HepG2 (cell line): ENCODE results near the gene PNRC1. TPM values are rescaled to one million over a fixed set of nuclear protein-coding genes. Genes with fewer than 3 reads are reported as not detected.

Experiments used
- AFF4 ChIP-seq: sonication (generic); formaldehyde crosslinking; IDR thresholded peaks from 2 replicates; pipeline ENCODE4 v1.4.0; 2020; ENCODE audit warnings: missing genetic modification reagents
- ATF1 ChIP-seq: IDR thresholded peaks from 2 replicates; pipeline ENCODE4 v1.6.1; 2016; ENCODE audit warnings: mild to moderate bottlenecking, control low read depth
- BCL6 ChIP-seq: IDR thresholded peaks from 2 replicates; pipeline ENCODE4 v1.6.1; 2016; ENCODE audit warnings: missing genetic modification reagents, missing compliant biosample characterization
- ELF3 ChIP-seq: IDR thresholded peaks from 2 replicates; pipeline ENCODE4 v1.6.1; 2016; ENCODE audit warnings: missing genetic modification reagents, missing compliant biosample characterization
- FOXA1 ChIP-seq, 2 experiments: fragments of 450-650 bp in 1 of 2; sonication (generic) in 1 of 2; formaldehyde crosslinking in 1 of 2; IDR thresholded peaks; 2 replicates each; pipeline versions ENCODE4 v1.4.0 to v1.6.1; 2016 to 2020; ENCODE audit warnings: missing genetic modification reagents in 1 of 2
- FOXK2 ChIP-seq: fragments of 450-650 bp; IDR thresholded peaks from 2 replicates; pipeline ENCODE4 v1.6.1; 2016
- KDM5A ChIP-seq: fragments of 200-600 bp; sonication (generic); IDR thresholded peaks from 2 replicates; pipeline ENCODE4 v1.7.0; 2018; ENCODE audit warnings: antibody characterized with exemption, mild to moderate bottlenecking, low read length, borderline replicate concordance
- KLF11 ChIP-seq: IDR thresholded peaks from 2 replicates; pipeline ENCODE4 v1.6.1; 2016; ENCODE audit warnings: missing compliant biosample characterization
- KLF9 ChIP-seq: IDR thresholded peaks from 2 replicates; pipeline ENCODE4 v1.6.1; 2016; ENCODE audit warnings: low read depth
- MAX ChIP-seq: IDR thresholded peaks from 2 replicates; pipeline ENCODE4 v1.6.1; 2012; ENCODE audit warnings: inconsistent platforms
- MTF2 ChIP-seq: sonication (generic); formaldehyde crosslinking; IDR thresholded peaks from 2 replicates; pipeline ENCODE4 v1.5.0; 2020; ENCODE audit warnings: missing genetic modification reagents, borderline replicate concordance
- MXD4 ChIP-seq: IDR thresholded peaks from 2 replicates; pipeline ENCODE4 v1.6.1; 2016; ENCODE audit warnings: mild to moderate bottlenecking, missing biosample characterization, missing genetic modification reagents
- MXI1 ChIP-seq: IDR thresholded peaks from 3 replicates; pipeline ENCODE4 v1.6.1; 2012; ENCODE audit warnings: low read depth, low read length, inconsistent platforms, borderline replicate concordance
- PRPF4 ChIP-seq: fragments of 200-400 bp; formaldehyde crosslinking; IDR thresholded peaks from 2 replicates; pipeline ENCODE4 v1.6.1; 2016; ENCODE audit warnings: low read length, low read depth; ENCODE audit not compliant: poor library complexity, severe bottlenecking
- RAD21 ChIP-seq: fragments of 450-650 bp; formaldehyde crosslinking; IDR thresholded peaks from 2 replicates; pipeline ENCODE4 v1.5.0; 2020; ENCODE audit warnings: mild to moderate bottlenecking
- SRY ChIP-seq: sonication (generic); formaldehyde crosslinking; IDR thresholded peaks from 2 replicates; pipeline ENCODE4 v1.8.0; 2022; ENCODE audit warnings: mild to moderate bottlenecking, missing genetic modification reagents
- ZFP82 ChIP-seq: sonication (generic); formaldehyde crosslinking; IDR thresholded peaks from 2 replicates; pipeline ENCODE4 v1.5.1; 2020; ENCODE audit warnings: mild to moderate bottlenecking, missing genetic modification reagents, borderline replicate concordance
- ZNF205 ChIP-seq: IDR thresholded peaks from 2 replicates; pipeline ENCODE4 v1.6.1; 2018; ENCODE audit warnings: missing biosample characterization, missing genetic modification reagents
- ZNF547 ChIP-seq: sonication (generic); formaldehyde crosslinking; IDR thresholded peaks from 2 replicates; pipeline ENCODE4 v1.5.1; 2020; ENCODE audit warnings: mild to moderate bottlenecking, missing genetic modification reagents
- ZNF770 ChIP-seq: sonication (generic); formaldehyde crosslinking; IDR thresholded peaks from 2 replicates; pipeline ENCODE4 v1.5.0; 2020; ENCODE audit warnings: mild to moderate bottlenecking, missing genetic modification reagents
- ZNF784 ChIP-seq: sonication (generic); formaldehyde crosslinking; IDR thresholded peaks from 2 replicates; pipeline ENCODE4 v1.5.1; 2020; ENCODE audit warnings: missing genetic modification reagents, mild to moderate bottlenecking, borderline replicate concordance
- ZSCAN21 ChIP-seq: sonication (generic); formaldehyde crosslinking; IDR thresholded peaks from 2 replicates; pipeline ENCODE4 v1.8.0; 2022; ENCODE audit warnings: mild to moderate bottlenecking, missing genetic modification reagents, moderate library complexity, borderline replicate concordance
- polyA plus RNA-seq, 8 experiments: library from polyadenylated mRNA; depleted of rRNA in 3 of 8; stranded (reverse) in 7 of 8; unstranded in 1 of 8; fragments of >200 nt; fragmentation: Illumina TruSeq in 4 of 8; extraction: Trizol in 4 of 8; gene quantifications; 2 replicates each; pipeline versions ENCODE4 v1.2.1 to v1.2.3, GENCODE V29; 2011 to 2016; ENCODE audit warnings: low read depth in 4 of 8, missing spikeins in 1 of 8, mixed read lengths in 1 of 8; ENCODE audit not compliant: insufficient read depth in 1 of 8
- total RNA-seq, 5 experiments: library from RNA; depleted of rRNA; stranded (reverse); fragments of >200 nt; fragmentation: Illumina TruSeq; extraction: Trizol; gene quantifications; 2 replicates each; pipeline ENCODE4 v1.2.3, GENCODE V29; 2016; ENCODE audit warnings: low read depth in 1 of 5

PNRC1 gene
- total and polyA plus RNA-seq, 2 of the 13 experiments (the other 11 are each of a cell fraction or from before 2014, with no cell fraction given), result 17.6 to 36.0 TPM

GRCh38 chr6:89080281-89081128 is at the start of gene PNRC1 (continued):
- TF ChIP-seq FOXA1 (IDR thresholded peaks at IDR 0.05) (no peak), FOXA1 (CRISPR knock-in tag; IDR thresholded peaks at IDR 0.05) (peak; percentile 48), KLF9 (CRISPR knock-in tag) (0 out of 2 replicates have a peak, but pooled peaks have one; percentile 42), MXD4 (CRISPR knock-in tag) (peak; percentile 89), FOXK2 (peak; percentile 74), SRY (CRISPR knock-in tag) (peak; percentile 93), ZSCAN21 (CRISPR knock-in tag) (peak; percentile 62; the same call in 1 of the 2 replicates), MAX (peak; percentile 62; the same call in 1 of the 2 replicates), ATF1 (CRISPR knock-in tag) (no peak), AFF4 (CRISPR knock-in tag) (0 out of 2 replicates have a peak, but pooled peaks have one; percentile 81), BCL6 (CRISPR knock-in tag) (peak; percentile 85), KDM5A (no peak; the same call in 1 of the 2 replicates), MTF2 (CRISPR knock-in tag) (no peak), ZNF784 (peak; percentile 51), ZNF205 (CRISPR knock-in tag) (0 out of 2 replicates have a peak, but pooled peaks have one; percentile 69), RAD21 (peak; percentile 13; the same call in 1 of the 2 replicates), ELF3 (CRISPR knock-in tag) (peak; percentile 74), PRPF4 (no peak), MXI1 (no peak), ZFP82 (CRISPR knock-in tag) (no peak), KLF11 (CRISPR knock-in tag) (peak; percentile 62; the same call in 1 of the 2 replicates), ZNF547 (CRISPR knock-in tag) (0 out of 2 replicates have a peak, but pooled peaks have one; percentile 32), ZNF770 (CRISPR knock-in tag) (peak; percentile 26; the same call in 1 of the 2 replicates)
